ENCODE results near the gene NR2C2AP.

The NR2C2AP gene

DNA sequence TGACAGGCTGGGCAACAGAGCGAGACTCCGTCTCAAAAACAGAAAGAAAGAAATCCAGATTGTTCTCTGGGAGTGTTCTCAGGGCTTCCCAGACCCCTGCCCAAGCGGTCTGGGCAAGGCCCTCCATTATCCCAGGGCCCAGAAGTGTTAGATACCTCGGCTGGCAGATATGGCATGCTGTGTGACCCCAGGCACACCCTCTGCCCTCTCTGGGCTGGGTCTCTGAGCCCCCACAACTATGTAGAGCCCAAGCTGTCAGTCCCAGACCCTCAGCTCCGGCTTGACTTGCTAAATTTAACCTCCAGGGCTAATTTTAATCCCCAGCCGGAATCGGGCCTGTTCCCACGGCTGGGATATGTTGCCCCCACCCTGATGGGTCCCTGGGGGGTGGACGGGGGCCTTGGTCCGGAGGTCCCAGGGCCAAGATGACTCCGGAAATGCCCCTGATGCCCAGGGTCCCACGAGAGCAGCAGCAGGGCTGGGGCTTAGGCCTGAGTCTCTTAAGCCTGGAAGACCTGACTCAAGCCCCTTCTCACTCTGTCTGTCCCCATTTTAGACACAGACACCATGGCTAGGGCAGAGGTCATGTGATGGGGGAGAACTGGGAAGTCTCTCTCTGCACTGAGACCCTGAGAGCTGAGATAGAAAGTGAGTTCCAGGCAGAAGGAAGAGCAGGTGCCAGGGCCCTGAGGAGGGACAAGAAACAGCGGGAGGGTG lies 50.4 kb downstream of the NR2C2AP start:
- no peak for DNase-seq (ENCODE audit: low read depth in 2 of 2)

DNA sequence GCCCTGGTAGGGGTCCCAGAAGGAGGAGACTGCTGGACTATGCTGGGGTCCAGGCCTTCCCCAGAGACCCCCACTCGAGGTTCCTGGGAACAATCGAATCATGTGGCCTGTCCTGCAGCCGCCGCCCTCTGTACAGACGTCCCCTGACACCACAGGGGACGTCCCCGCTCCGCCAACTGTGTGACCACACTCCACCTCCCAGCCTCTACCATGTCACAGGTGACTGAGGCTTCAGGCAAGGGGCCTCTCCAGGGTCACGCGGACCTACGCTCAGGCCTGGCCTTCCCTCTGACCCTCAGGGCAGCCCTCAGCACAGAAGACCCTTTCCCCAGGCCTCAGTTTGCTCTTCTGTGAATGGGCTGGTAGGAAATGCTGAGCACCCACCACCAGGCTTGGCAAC lies 51.8 kb downstream of the NR2C2AP start:
- no peak for DNase-seq (ENCODE audit: low read depth in 2 of 2)
